22Rv1 (cell line): Measurements from ENCODE around the gene EVI5.

Experiments used
- ZFX ChIP-seq: fragments of 450-650 bp; IDR thresholded peaks from 2 replicates; pipeline ENCODE4 v1.6.1; 2017; ENCODE audit warnings: antibody characterized with exemption, borderline replicate concordance
- TF ChIP-seq, protein P1 (sequence below): fragments of 450-650 bp; IDR thresholded peaks from 2 replicates; pipeline ENCODE4 v1.5.1; 2017; ENCODE audit warnings: mild to moderate bottlenecking

DNA sequence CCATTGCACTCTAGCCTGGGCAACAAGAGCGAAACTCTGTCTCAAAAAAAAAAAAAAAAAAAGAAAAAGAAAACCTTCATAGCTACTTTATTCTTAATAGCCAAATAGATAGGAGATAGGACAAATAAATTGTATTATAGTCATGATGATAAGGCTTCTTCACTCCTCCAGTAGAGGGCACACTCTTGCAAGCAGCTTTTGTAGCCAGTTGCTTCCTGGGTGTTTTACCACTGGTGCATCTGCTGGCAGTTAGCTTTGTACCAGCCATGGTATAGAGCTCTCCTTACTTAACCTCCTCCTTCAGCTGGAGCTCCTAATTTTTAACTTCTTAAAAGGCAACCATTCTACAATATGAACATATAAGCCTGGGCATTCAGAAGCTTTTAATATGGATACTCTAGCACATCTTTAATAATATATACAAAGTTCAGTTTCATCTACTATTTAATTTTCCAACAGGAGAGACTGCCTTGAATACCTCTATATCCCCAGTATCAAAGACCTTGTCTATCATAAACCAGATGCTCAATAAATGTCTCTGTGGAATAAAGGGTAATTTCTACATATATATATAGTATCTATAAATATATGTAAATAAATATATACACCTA, 35.8 kb downstream of the EVI5 start:
- no peak for TF ChIP-seq ZFX
- TF ChIP-seq, protein P1, sequence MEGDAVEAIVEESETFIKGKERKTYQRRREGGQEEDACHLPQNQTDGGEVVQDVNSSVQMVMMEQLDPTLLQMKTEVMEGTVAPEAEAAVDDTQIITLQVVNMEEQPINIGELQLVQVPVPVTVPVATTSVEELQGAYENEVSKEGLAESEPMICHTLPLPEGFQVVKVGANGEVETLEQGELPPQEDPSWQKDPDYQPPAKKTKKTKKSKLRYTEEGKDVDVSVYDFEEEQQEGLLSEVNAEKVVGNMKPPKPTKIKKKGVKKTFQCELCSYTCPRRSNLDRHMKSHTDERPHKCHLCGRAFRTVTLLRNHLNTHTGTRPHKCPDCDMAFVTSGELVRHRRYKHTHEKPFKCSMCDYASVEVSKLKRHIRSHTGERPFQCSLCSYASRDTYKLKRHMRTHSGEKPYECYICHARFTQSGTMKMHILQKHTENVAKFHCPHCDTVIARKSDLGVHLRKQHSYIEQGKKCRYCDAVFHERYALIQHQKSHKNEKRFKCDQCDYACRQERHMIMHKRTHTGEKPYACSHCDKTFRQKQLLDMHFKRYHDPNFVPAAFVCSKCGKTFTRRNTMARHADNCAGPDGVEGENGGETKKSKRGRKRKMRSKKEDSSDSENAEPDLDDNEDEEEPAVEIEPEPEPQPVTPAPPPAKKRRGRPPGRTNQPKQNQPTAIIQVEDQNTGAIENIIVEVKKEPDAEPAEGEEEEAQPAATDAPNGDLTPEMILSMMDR = peak; percentile 96
